ENCODE data around the gene TRIM26. TPM values are rescaled to one million over a fixed set of nuclear protein-coding genes. Genes with fewer than 3 reads are reported as not detected.

The TRIM26 gene
- total RNA-seq, 4 donors from 2014 or later = 38.1 to 57.8 (median 45.8) TPM

GRCh38 chr6:30154709-30155519 lies 58.3 kb downstream of the TRIM26 start:
- no peak for TF ChIP-seq EP300 (IDR thresholded peaks at IDR 0.05)
- TF ChIP-seq POLR2A (IDR thresholded peaks at IDR 0.05) = no peak
- TF ChIP-seq POLR2AphosphoS5 (IDR thresholded peaks at IDR 0.05) = no peak
- no peak for TF ChIP-seq CTCF (IDR thresholded peaks at IDR 0.05)
- peaks cover 0 to 5% (median 0%) of the 10 kb centered on the region in 3 donors for H3K4me1 ChIP-seq
- H3K27ac ChIP-seq = no peak overlapping the region
- ATAC-seq = peak; percentile 35
- WGBS, 2 donors (ENCODE audit: low coverage in 1 of 2) = 44% methylated on average over 10 to 11 of the region's 12 CpGs
- H3K27me3 ChIP-seq = peaks cover 51% of the 10 kb centered on the region
- H3K36me3 ChIP-seq = no peaks in the 10 kb centered on the region
- no peaks in the 10 kb centered on the region for H3K9me3 ChIP-seq
- H3K4me3 ChIP-seq = no peak overlapping the region

- Histone ChIP-seq H3K27me3 (peaks cover 47% of the 10 kb centered on the region), H3K36me3 (no peaks in the 10 kb centered on the region), H3K4me1 (peaks cover 0 to 5% (median 0%) of the 10 kb centered on the region in 3 donors), H3K27ac (no peak overlapping the region), H3K4me3 (no peak overlapping the region), H3K9me3 (no peaks in the 10 kb centered on the region)
- TF ChIP-seq CTCF (IDR thresholded peaks at IDR 0.05) (no peak), POLR2A (IDR thresholded peaks at IDR 0.05) (no peak), POLR2AphosphoS5 (IDR thresholded peaks at IDR 0.05) (no peak), EP300 (IDR thresholded peaks at IDR 0.05) (no peak)
- no CpG with 5 or more reads among the region's 17 CpGs for whole genome bisulfite sequencing, 2 donors (ENCODE audit: low coverage in 1 of 2)
- no peak for ATAC-seq
These were observed 59.1 kb downstream of the TRIM26 start for GRCh38 chr6:30154061-30154460.

GRCh38 chr6:30152910-30153610 lies 60.1 kb downstream of the TRIM26 start:
- no peak overlapping the region for H3K4me3 ChIP-seq
- H3K36me3 ChIP-seq = no peaks in the 10 kb centered on the region
- H3K27ac ChIP-seq = no peak overlapping the region
- H3K4me1 ChIP-seq = peaks cover 0 to 5% (median 0%) of the 10 kb centered on the region in 3 donors
- 74 to 89% methylated on average over 3 of the region's 3 CpGs for WGBS, 2 donors (ENCODE audit: low coverage in 1 of 2)
- H3K27me3 ChIP-seq = peaks cover 51% of the 10 kb centered on the region
- TF ChIP-seq EP300 (IDR thresholded peaks at IDR 0.05) = no peak
- TF ChIP-seq CTCF (IDR thresholded peaks at IDR 0.05) = no peak
- TF ChIP-seq POLR2A (IDR thresholded peaks at IDR 0.05) = no peak
- TF ChIP-seq POLR2AphosphoS5 (IDR thresholded peaks at IDR 0.05) = no peak
- ATAC-seq = no peak
- H3K9me3 ChIP-seq = no peaks in the 10 kb centered on the region

GRCh38 chr6:30152016-30152673 lies 61.1 kb downstream of the TRIM26 start:
- no peak for TF ChIP-seq EP300 (IDR thresholded peaks at IDR 0.05)
- TF ChIP-seq POLR2AphosphoS5 (IDR thresholded peaks at IDR 0.05) = no peak
- TF ChIP-seq CTCF (IDR thresholded peaks at IDR 0.05) = no peak
- Histone ChIP-seq H3K36me3 (no peaks in the 10 kb centered on the region), H3K9me3 (no peaks in the 10 kb centered on the region), H3K4me3 (no peak overlapping the region), H3K27ac (no peak overlapping the region), H3K27me3 (peaks cover 57% of the 10 kb centered on the region), H3K4me1 (peaks cover 0 to 5% (median 0%) of the 10 kb centered on the region in 3 donors)
- ATAC-seq = no peak
- WGBS, 2 donors (ENCODE audit: low coverage in 1 of 2) = 51 to 60% methylated on average over 4 of the region's 4 CpGs
